HL-60 (cell line): ENCODE data around the gene SUPT20H.

Experiments used
- SPI1 ChIP-seq: IDR thresholded peaks from 2 replicates; pipeline ENCODE4 v1.6.1; 2012; ENCODE audit warnings: low read depth, mild to moderate bottlenecking, borderline replicate concordance
- TF ChIP-seq, protein P1 (sequence below): IDR thresholded peaks from one replicate; pipeline ENCODE4 v1.5.1; 2011; ENCODE audit warnings: low read length, control low read depth, inconsistent platforms; ENCODE audit not compliant: insufficient read depth

DNA sequence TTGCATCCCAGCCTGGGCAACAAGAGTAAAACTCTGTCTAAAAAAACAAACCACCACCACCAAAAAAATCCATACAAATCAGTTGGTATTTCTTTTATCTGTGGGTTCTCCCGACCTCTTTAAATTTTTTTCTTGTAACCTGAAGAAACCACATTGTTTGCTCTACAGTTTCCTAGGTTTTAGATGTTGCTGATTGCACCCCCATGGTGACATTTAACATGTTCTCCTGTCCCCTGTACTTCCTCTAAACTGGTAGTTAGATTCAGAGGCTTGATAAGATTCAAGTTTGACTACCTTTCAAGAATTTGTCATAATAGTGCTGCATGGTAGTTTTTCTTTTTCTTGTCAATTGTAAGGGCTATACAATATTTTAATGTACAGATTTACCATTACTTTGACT lies 84.3 kb downstream of the SUPT20H start:
- no peak for TF ChIP-seq SPI1
- TF ChIP-seq, protein P1, sequence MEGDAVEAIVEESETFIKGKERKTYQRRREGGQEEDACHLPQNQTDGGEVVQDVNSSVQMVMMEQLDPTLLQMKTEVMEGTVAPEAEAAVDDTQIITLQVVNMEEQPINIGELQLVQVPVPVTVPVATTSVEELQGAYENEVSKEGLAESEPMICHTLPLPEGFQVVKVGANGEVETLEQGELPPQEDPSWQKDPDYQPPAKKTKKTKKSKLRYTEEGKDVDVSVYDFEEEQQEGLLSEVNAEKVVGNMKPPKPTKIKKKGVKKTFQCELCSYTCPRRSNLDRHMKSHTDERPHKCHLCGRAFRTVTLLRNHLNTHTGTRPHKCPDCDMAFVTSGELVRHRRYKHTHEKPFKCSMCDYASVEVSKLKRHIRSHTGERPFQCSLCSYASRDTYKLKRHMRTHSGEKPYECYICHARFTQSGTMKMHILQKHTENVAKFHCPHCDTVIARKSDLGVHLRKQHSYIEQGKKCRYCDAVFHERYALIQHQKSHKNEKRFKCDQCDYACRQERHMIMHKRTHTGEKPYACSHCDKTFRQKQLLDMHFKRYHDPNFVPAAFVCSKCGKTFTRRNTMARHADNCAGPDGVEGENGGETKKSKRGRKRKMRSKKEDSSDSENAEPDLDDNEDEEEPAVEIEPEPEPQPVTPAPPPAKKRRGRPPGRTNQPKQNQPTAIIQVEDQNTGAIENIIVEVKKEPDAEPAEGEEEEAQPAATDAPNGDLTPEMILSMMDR: no peak
